GM12891 (cell line): Measurements from ENCODE around the gene DHRS1.

Source experiments
- DNase-seq: peaks from one replicate; pipeline ENCODE4 v3.0.0; 2011; ENCODE audit warnings: low spot score; ENCODE audit not compliant: insufficient read length
- FAIRE-seq: peaks from 2 replicates; lab custom pipeline; 2011; peaks lifted over from hg19 to GRCh38; lab: Jason Lieb, UNC
- PAX5 ChIP-seq: IDR thresholded peaks from 2 replicates; pipeline ENCODE4 v1.6.1; 2011; ENCODE audit warnings: low read length, moderate library complexity, mild to moderate bottlenecking; ENCODE audit not compliant: insufficient read depth, severe bottlenecking
- POLR2A ChIP-seq: IDR thresholded peaks from 2 replicates; pipeline ENCODE4 v1.6.1; 2011; ENCODE audit warnings: low read depth, low read length, control low read depth
- POLR2AphosphoS5 ChIP-seq: IDR thresholded peaks from 2 replicates; pipeline ENCODE4 v1.6.1; 2011; ENCODE audit warnings: low read depth, low read length, control low read depth
- POU2F2 ChIP-seq: IDR thresholded peaks from 2 replicates; pipeline ENCODE4 v1.6.1; 2011; ENCODE audit warnings: low read depth, mild to moderate bottlenecking, control low read depth, low read length, moderate library complexity
- SPI1 ChIP-seq: IDR thresholded peaks from 2 replicates; pipeline ENCODE4 v1.6.1; 2011; ENCODE audit warnings: low read depth, low read length, control low read depth
- TAF1 ChIP-seq: IDR thresholded peaks from 2 replicates; pipeline ENCODE4 v1.6.1; 2011; ENCODE audit warnings: low read depth, low read length, control low read depth

DHRS1 gene

DNA sequence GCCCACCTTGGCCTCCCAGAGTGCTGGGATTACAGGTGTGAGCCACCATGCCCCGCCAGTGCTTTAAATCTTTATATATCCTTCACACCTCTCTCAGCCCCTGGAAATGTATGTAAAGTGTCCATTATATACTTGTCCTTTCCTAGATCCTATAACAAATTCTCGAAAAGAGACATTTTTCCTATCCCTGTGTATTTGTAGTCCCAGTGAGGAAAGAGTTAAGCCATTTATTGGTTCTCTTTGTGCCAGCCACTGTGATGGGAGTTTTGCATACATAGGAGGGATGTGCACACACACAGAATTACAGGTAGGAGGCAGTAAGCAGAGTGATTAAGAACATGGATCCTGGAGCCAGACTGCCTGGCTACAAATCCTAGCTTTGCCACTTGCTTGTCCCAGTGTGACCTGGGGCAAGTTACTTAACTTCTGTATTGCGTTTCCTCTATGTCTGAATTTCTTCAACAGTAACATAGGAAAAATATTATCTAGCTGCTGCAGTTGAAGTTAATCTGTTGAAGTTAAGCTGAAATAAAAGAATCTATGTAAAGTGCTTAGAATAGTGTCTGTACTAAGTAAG lies 26.1 kb downstream of the DHRS1 start:
- no peak for FAIRE-seq
- TF ChIP-seq PAX5: no peak
- no peak for TF ChIP-seq POLR2AphosphoS5
- TF ChIP-seq POLR2A: no peak
- DNase-seq: no peak

DNA sequence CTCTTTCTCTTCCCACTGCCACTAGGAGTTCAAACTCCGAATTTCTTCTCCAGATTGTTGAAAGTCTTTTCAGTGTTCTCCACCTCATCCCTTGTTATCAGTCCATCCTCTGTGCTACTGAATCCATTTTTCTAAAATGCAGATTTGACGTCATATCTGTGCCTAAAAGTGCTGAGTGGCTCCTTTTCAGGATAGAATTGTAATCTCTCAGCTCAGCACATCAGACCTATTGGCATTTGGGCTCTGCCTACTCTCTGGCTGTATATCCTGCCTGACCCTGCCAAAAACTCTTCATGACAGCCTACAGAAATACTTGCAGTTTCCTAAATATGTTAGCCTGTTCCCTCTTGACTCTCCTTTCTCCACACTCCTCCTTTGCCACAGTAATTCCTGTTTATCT lies 27.1 kb downstream of the DHRS1 start:
- FAIRE-seq: no peak
- DNase-seq: no peak
- TF ChIP-seq PAX5 (no peak), POU2F2 (no peak), POLR2A (no peak), SPI1 (no peak), POLR2AphosphoS5 (no peak), TAF1 (no peak)

DNA sequence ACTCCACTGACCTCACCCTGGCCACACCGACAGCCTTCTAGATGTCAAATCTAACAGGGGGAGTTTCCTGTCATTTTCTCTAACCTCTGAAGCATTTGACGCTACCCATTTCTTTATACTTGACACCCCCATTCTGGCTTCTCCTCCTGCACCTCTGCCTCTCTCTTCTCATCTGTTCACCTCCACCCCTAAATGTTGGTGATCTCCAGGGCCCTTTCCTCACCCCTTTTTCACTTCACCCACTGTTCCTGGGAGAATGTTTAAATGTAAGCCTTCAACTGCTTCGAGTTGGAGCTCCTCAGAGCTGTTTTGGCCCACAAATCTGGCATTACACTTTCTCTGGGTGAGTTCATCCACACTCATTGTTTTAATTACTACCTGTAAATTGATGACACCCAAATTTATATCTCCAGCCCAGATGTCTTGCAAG lies 27.7 kb downstream of the DHRS1 start:
- TF ChIP-seq SPI1 (no peak), POLR2AphosphoS5 (no peak), PAX5 (no peak)
- DNase-seq (no peak), FAIRE-seq (no peak)

DNA sequence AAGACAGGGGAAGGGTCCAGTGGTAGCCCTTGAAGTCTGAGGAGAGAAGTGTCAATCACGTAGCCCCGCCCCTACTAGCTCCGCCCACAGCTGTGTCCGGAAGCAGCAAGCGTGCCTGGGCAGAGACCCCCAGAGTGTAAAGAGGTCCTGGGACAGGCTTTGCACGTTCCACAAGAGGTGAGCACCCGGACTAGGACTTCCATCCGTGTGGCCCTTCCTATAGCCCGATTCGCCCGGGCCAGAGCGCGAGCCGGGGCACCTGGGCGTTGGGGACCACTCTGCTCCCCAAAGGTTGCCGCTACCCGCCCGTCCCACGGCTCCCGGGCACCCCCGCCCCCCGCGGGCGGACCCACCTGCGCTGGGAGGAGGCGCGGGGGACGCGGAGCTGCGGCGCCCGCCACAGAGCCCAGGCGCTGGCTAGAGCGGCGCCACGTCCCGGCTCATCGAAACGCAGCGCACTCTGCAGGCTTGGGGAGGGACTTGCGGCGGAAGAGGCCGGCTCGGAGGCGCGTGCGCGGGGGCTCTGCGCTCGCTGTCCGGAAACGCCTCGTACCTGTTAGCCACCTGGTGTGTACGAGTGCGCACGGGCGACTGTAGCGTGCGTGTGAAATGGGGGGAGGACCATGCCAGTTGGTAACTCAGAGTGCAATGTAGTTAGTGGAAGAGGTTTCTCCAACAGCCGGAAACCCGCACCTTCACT lies 28.3 kb downstream of the DHRS1 start, which contains the start of gene RABGGTA:
Gene RABGGTA (minus strand): TSS at position 464 of the 700 bp plus-strand sequence. CDS start 482 bp downstream, outside the sequence.
- FAIRE-seq (peak; percentile 95), DNase-seq (peak; percentile 97)
- TF ChIP-seq POLR2AphosphoS5 (no peak), POLR2A (peak; percentile 79; the same call in 1 of the 2 replicates), TAF1 (no peak; the same call in 1 of the 2 replicates), POU2F2 (0 out of 2 replicates have a peak, but pooled peaks have one; percentile 22), PAX5 (peak; percentile 33), SPI1 (no peak)

DNA sequence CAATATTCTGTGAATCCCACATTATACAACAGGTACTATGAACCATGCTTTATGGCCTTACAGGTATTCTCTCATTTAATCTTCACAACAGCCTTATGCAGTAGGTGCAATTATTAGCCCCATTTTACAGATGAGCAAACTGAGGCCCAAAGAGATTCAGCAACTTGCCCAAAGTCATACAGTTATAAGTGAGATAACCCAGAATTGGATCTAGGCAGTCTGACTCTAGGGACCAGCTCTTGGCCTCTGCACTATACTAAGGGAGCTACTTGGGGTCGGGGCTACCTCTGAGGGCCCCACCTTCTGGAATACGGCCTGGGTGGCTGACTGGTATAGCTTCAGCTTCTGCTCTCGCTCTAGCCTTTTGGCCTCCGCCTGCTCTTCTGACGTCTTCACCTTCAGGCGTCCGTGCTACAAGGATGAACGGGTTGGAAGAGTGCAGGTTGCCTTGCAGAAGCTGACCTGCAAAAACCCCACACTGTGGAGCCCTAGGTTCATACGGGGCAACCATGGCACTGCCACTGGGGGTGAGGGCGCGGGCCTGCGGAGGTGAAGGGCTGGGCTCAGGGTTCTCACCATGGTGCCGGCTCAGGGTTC lies 28.9 kb downstream of the DHRS1 start:
- no peak for DNase-seq

DNA sequence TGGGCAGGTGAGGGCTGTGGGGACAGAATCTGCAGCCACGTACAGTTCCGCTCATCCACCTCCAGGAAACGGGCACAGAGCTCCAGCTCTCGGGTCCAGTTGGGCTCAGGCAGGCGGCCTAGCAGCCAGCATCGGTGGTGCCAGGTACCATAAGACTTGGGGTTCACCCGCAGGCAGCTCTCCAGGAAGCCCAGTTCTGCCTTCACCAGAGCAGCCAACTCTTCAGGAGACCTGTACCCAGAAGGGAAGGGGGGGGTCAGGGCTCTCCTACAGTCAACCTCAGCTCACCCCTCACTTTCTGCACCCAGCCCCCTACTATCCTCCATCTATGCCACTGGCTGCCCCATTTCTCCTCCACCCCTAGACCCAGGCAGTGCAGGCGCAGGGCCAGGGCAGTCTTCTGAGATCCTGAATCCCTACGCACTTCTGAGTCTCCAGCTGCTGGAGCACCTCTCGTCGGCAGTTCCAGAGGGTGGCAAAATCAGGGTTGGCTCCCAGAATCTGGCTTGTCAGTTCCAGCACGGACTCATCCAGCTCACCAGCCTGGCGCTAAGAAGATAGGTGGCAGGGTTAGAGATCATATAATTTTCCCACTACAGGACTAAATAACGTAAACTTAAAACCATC lies 29.6 kb downstream of the DHRS1 start:
- TF ChIP-seq SPI1 (no peak), PAX5 (no peak), POLR2AphosphoS5 (no peak), TAF1 (no peak), POLR2A (no peak), POU2F2 (no peak)
- FAIRE-seq (no peak), DNase-seq (no peak)

More for the DNA sequence above, 28.9 kb downstream of the DHRS1 start:
- no peak for TF ChIP-seq POLR2A
- no peak for FAIRE-seq

DNA sequence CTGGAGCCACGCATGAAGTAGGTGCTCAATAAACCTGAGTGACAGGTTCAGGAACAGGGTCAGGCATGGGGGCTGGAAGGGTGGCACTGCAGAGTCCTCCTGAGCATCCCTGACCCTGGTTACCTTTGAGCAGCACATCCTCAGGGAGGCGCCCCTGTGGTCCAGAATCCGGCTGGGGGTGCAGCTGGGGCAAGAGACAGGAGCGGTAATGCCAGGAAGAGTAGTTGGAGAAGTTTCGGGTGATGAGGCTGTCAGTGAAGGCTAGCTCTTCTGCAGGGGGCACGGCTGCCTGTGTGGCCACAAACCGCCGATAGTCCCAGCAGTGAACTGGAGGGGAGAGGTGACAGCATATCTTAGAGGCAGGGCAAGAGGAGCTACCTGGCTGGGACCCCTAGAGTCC lies 30.2 kb downstream of the DHRS1 start:
- FAIRE-seq: no peak
- no peak for TF ChIP-seq POLR2A
- no peak for DNase-seq

DNA sequence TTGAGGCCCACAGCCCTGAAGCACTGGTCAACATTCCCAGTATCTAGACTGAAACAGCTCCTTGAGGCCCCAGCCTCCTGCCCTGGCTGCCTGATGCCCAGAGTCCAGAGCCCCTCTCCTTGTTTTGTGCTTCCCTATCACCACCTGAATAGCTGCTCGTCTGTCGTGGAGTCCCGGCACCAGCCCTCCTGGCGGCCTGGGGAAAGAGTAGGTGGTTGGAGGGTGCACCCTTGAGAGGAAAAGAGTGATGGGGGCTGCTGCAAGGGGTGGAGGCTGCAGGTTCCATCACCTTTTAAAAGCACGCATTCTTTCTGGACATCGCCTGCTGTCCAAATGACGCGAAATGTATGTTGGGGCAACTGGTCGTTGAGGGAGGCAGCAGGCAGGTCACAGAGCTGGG lies 31.4 kb downstream of the DHRS1 start:
- FAIRE-seq: no peak
- no peak for DNase-seq

DNA sequence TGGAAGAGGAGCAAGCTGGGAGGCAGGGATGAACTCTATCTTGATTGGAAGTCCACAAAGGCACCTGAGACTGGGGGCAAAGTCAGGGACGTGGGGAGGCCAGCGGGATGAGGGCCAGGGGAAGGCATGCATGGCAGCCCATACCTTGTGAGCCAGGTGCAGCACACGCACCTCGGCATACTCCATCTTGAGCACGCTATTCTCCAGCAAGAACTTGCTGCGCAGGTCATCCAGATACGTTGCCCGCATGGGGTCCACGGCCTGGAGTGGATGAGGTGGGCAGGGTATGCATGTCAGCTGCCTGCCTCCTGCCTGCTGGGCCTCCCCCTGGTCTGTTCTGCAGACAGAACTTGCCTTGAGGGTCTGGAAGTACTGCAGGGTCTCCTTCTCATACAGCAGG lies 32.1 kb downstream of the DHRS1 start:
- FAIRE-seq (no peak), DNase-seq (no peak)
- TF ChIP-seq SPI1: no peak
- no peak for TF ChIP-seq PAX5
- TF ChIP-seq POU2F2: no peak
- TF ChIP-seq POLR2AphosphoS5: no peak

More for the DNA sequence above, 31.4 kb downstream of the DHRS1 start:
- TF ChIP-seq POU2F2 (no peak), POLR2AphosphoS5 (no peak), SPI1 (no peak), PAX5 (no peak)

DNA sequence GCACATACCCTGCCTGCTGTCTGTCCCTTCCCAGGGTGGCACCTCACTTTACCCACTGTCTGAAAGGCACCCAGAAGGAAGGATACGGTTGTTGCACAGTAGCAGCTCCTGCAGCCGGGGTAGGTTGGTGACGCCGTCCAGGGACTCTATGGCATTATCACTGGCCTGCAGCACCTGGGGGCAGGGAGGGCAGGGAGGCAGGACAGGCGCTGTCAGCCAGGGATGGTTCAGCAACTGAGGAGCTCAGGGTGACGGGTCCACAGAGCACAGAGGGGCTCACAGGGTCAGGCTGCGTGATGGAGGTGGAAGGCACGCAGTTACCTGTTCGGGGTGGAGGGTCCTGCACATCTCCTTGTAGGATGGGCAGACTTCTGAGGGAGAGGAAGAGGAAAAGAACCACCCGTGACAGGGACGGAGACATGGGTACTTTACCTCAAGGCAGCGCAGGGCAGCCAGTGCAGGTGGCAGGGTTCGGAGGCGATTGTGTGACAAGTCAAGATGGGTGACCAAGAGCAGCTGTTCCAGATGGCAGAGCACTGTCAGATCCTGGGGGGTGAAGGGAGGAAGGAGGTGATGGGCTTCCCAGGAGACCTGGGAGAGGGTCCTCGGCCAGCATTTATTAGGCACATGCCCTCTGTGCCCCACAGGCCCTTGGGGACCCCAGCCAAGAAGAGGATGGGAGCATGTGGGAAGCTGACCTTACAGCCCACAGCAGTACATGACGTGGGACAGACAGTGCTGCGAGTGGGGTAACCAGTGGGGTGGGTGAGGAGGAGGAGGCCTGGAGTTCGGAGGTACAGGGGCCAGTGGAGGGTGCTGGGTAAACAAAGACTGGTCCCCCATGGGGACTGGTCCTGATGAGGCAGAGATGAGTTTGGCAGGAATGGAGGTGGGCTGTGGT lies 33.0 kb downstream of the DHRS1 start:
- FAIRE-seq (no peak), DNase-seq (no peak)
- TF ChIP-seq POLR2A: no peak
- TF ChIP-seq SPI1: no peak
- no peak for TF ChIP-seq POLR2AphosphoS5
- no peak for TF ChIP-seq TAF1
- no peak for TF ChIP-seq POU2F2
- TF ChIP-seq PAX5: no peak
